H1 (cell line): Measurements from ENCODE around the gene VMP1. TPM values are rescaled to one million over a fixed set of nuclear protein-coding genes. Genes with fewer than 3 reads are reported as not detected.

Experiments used
- CTCF ChIA-PET: fragments of 300-600 bp; sonication (Branson Sonifier 250); formaldehyde crosslinking; loops from one replicate; lab custom pipeline; 2021; ENCODE audit not compliant: partially characterized antibody; lab: Charles Lee
- POLR2A ChIA-PET: fragments of 300-600 bp; sonication (Branson Sonifier 250); formaldehyde crosslinking; loops from one replicate; lab custom pipeline; 2021; ENCODE audit warnings: inconsistent platforms; ENCODE audit not compliant: partially characterized antibody; lab: Charles Lee
- DNase-seq, 2 experiments: peaks; one replicate each; pipeline versions ENCODE4 v3.0.0 to v3.0.0-alpha.2; 2010 to 2022; ENCODE audit warnings: low spot score in 2 of 2, low read depth in 1 of 2, mixed read lengths in 1 of 2
- FAIRE-seq: peaks from 2 replicates; lab custom pipeline; 2011; peaks lifted over from hg19 to GRCh38; lab: Jason Lieb, UNC
- H2AFZ ChIP-seq: 2 replicates; pipeline ENCODE4 v1.8.1; 2012; ENCODE audit warnings: low read length, inconsistent platforms
- H2AK5ac ChIP-seq: 2 replicates; pipeline ENCODE4 v1.6.1; 2013; ENCODE audit warnings: low read depth, low read length
- H2BK120ac ChIP-seq: replicated peaks from 2 replicates; pipeline ENCODE3; 2013; ENCODE audit warnings: low read depth, low read length, inconsistent platforms
- H2BK12ac ChIP-seq: 2 replicates; pipeline ENCODE4 v1.6.1; 2013; ENCODE audit warnings: low read depth, low read length
- H2BK15ac ChIP-seq: 2 replicates; pipeline ENCODE4 v1.6.1; 2013; ENCODE audit warnings: low read length
- H2BK20ac ChIP-seq: 2 replicates; pipeline ENCODE4 v1.6.1; 2013; ENCODE audit warnings: low read length
- H2BK5ac ChIP-seq: 2 replicates; pipeline ENCODE4 v1.6.1; 2013; ENCODE audit warnings: low read depth, low read length
- H3K14ac ChIP-seq: 2 replicates; pipeline ENCODE4 v1.6.1; 2013; ENCODE audit warnings: inconsistent platforms; ENCODE audit not compliant: insufficient read length
- H3K18ac ChIP-seq: 2 replicates; pipeline ENCODE4 v1.6.1; 2013; ENCODE audit warnings: low read length; ENCODE audit errors: extremely low read depth
- H3K23ac ChIP-seq: 2 replicates; pipeline ENCODE4 v1.6.1; 2013; ENCODE audit warnings: inconsistent platforms; ENCODE audit not compliant: insufficient read length
- H3K23me2 ChIP-seq: 2 replicates; pipeline ENCODE4 v1.6.1; 2013; ENCODE audit warnings: low read depth, low read length
- H3K27ac ChIP-seq: 2 replicates; pipeline ENCODE4 v1.6.1; 2011; ENCODE audit warnings: low read depth, low read length, inconsistent platforms
- H3K27me3 ChIP-seq, 4 experiments: replicated peaks in 1 of 4; 1 replicate in 1 of 4; 2 replicates in 3 of 4; pipeline versions ENCODE4 v1.6.1 to v1.8.1; 2011 to 2013; ENCODE audit warnings: low read length in 3 of 4, mild to moderate bottlenecking in 3 of 4, inconsistent platforms in 2 of 4, mixed read lengths in 2 of 4, moderate library complexity in 1 of 4; ENCODE audit not compliant: control insufficient read depth in 3 of 4, insufficient read depth in 3 of 4; ENCODE audit errors: extremely low read depth in 1 of 4
- H3K36me3 ChIP-seq, 4 experiments: 2 replicates each; pipeline versions ENCODE4 v1.6.1 to v1.8.1; 2011 to 2013; ENCODE audit warnings: mild to moderate bottlenecking in 4 of 4, low read length in 3 of 4, moderate library complexity in 2 of 4, control low read depth in 1 of 4, inconsistent platforms in 1 of 4; ENCODE audit not compliant: insufficient read depth in 4 of 4, control insufficient read depth in 2 of 4
- H3K4ac ChIP-seq: replicated peaks from 2 replicates; pipeline ENCODE3; 2013; ENCODE audit warnings: low read length, low read depth, mixed read lengths, inconsistent platforms; ENCODE audit not compliant: insufficient read length
- H3K4me1 ChIP-seq, 4 experiments: replicated peaks in 1 of 4; 1 replicate in 1 of 4; 2 replicates in 3 of 4; pipeline versions ENCODE4 v1.6.1 to v1.8.1; 2011 to 2013; ENCODE audit warnings: low read length in 3 of 4, inconsistent platforms in 2 of 4, mixed read lengths in 1 of 4; ENCODE audit not compliant: insufficient read depth in 4 of 4, control insufficient read depth in 3 of 4
- H3K4me2 ChIP-seq, 2 experiments: 2 replicates each; pipeline versions ENCODE4 v1.6.1 to v1.8.1; 2011 to 2013; ENCODE audit warnings: low read depth in 2 of 2, low read length in 2 of 2, control low read depth in 1 of 2, inconsistent platforms in 1 of 2, mild to moderate bottlenecking in 1 of 2; ENCODE audit not compliant: insufficient read depth in 1 of 2
- H3K4me3 ChIP-seq, 4 experiments: fragments of 200-600, 300-600 bp in 1 of 4; sonication (generic), shearing (Covaris generic), sonication (Bioruptor Twin) in 1 of 4; 2 replicates each; pipeline versions ENCODE4 v1.5.1 to v1.8.1; 2011 to 2016; ENCODE audit warnings: low read length in 4 of 4, low read depth in 3 of 4, control low read depth in 2 of 4, inconsistent platforms in 2 of 4, mild to moderate bottlenecking in 2 of 4, mixed read lengths in 1 of 4, moderate library complexity in 1 of 4; ENCODE audit not compliant: insufficient read depth in 2 of 4; ENCODE audit errors: extremely low read depth in 1 of 4
- H3K56ac ChIP-seq: replicated peaks from 2 replicates; pipeline ENCODE3; 2013; ENCODE audit warnings: low read depth, mild to moderate bottlenecking, mixed read lengths, low read length, inconsistent platforms; ENCODE audit not compliant: insufficient read length
- H3K79me1 ChIP-seq: 2 replicates; pipeline ENCODE4 v1.6.1; 2013; ENCODE audit warnings: low read depth, low read length, control low read depth
- H3K79me2 ChIP-seq, 2 experiments: 2 replicates each; pipeline versions ENCODE4 v1.6.1 to v1.8.1; 2012 to 2013; ENCODE audit warnings: low read length in 2 of 2, mild to moderate bottlenecking in 2 of 2, inconsistent platforms in 1 of 2; ENCODE audit not compliant: insufficient read depth in 2 of 2, control insufficient read depth in 1 of 2
- H3K9ac ChIP-seq, 4 experiments: replicated peaks in 1 of 4; 1 replicate in 1 of 4; 2 replicates in 3 of 4; pipeline versions ENCODE4 v1.6.1 to v1.8.1; 2011 to 2013; ENCODE audit warnings: low read depth in 3 of 4, low read length in 3 of 4, control low read depth in 2 of 4, mild to moderate bottlenecking in 2 of 4, moderate library complexity in 2 of 4, inconsistent platforms in 1 of 4; ENCODE audit errors: extremely low read depth in 1 of 4
- H3K9me3 ChIP-seq, 2 experiments: 2 replicates each; pipeline versions ENCODE4 v1.6.1 to v1.8.1; 2012 to 2013; ENCODE audit warnings: mild to moderate bottlenecking in 2 of 2, moderate library complexity in 2 of 2, control low read depth in 1 of 2, inconsistent platforms in 1 of 2, low read depth in 1 of 2, low read length in 1 of 2, mixed read lengths in 1 of 2; ENCODE audit not compliant: insufficient read depth in 2 of 2
- H4K20me1 ChIP-seq, 2 experiments: replicated peaks in 1 of 2; 2 replicates each; pipeline versions ENCODE3 to v1.8.1; 2011 to 2013; ENCODE audit warnings: inconsistent platforms in 2 of 2, low read length in 2 of 2, mild to moderate bottlenecking in 1 of 2; ENCODE audit not compliant: insufficient read depth in 2 of 2, control insufficient read depth in 1 of 2
- H4K5ac ChIP-seq: 2 replicates; pipeline ENCODE4 v1.6.1; 2013; ENCODE audit warnings: low read length, low read depth, mixed read lengths, inconsistent platforms; ENCODE audit not compliant: insufficient read length
- H4K8ac ChIP-seq: 2 replicates; pipeline ENCODE4 v1.8.0; 2013; ENCODE audit warnings: mild to moderate bottlenecking, moderate library complexity, low read length, inconsistent platforms; ENCODE audit not compliant: insufficient read depth; ENCODE audit errors: extremely low read depth
- H4K91ac ChIP-seq: replicated peaks from 2 replicates; pipeline ENCODE3; 2013; ENCODE audit warnings: low read length, mixed read lengths, inconsistent platforms; ENCODE audit not compliant: insufficient read length
- CTCF ChIP-seq, 3 experiments: IDR thresholded peaks; 1 replicate in 2 of 3; 2 replicates in 1 of 3; pipeline versions ENCODE4 v1.5.1 to v1.6.1; 2011; ENCODE audit warnings: low read length in 3 of 3, mild to moderate bottlenecking in 3 of 3, inconsistent platforms in 2 of 3, low read depth in 1 of 3, moderate library complexity in 1 of 3; ENCODE audit not compliant: insufficient read depth in 1 of 3; ENCODE audit errors: control extremely low read depth in 1 of 3
- SP1 ChIP-seq: IDR thresholded peaks from 2 replicates; pipeline ENCODE4 v1.6.1; 2011; ENCODE audit warnings: low read depth, low read length
- WGBS, 2 experiments: shearing (Covaris generic) in 1 of 2; methylation state at CpG; one replicate each; pipeline versions ENCODE4 v1.1.6 to v1.1.7; 2013 to 2015; ENCODE audit warnings: low lambda C conversion rate in 2 of 2, mixed read lengths in 2 of 2, inconsistent platforms in 1 of 2, low coverage in 1 of 2, missing lambda C conversion rate in 1 of 2; ENCODE audit not compliant: insufficient replicate concordance in 2 of 2, insufficient coverage in 1 of 2, insufficient read length in 1 of 2; ENCODE audit errors: extremely low coverage in 1 of 2, missing lambda C conversion rate in 1 of 2; 5-methylcytosine and 5-hydroxymethylcytosine counted together
- polyA plus RNA-seq, 7 experiments: library from polyadenylated mRNA; depleted of rRNA in 3 of 7; stranded (reverse) in 5 of 7; unstranded in 2 of 7; fragments of >200 nt in 5 of 7; fragments of 200-250 nt in 2 of 7; gene quantifications; 1 replicate in 5 of 7; 2 replicates in 1 of 7; 4 replicates in 1 of 7; pipeline versions ENCODE4 v1.2.1 to v1.2.3, GENCODE V29; 2011 to 2013; ENCODE audit warnings: missing spikeins in 2 of 7, mixed read lengths in 2 of 7
- total RNA-seq: library from RNA; stranded (reverse); fragmentation: NEBNext Ultra II Directional; extraction: Animal tissue kit (Norgen Biotek cat#: 25700); gene quantifications from 2 replicates; pipeline ENCODE4 v1.2.1, GENCODE V29; 2021

VMP1 gene
- total and polyA plus RNA-seq, 2 of the 8 experiments (the other 6 are each of a cell fraction or from before 2014, with no cell fraction given) = 45.0 to 92.7 TPM

GRCh38 chr17:59856859-59857794 lies 149.7 kb downstream of the VMP1 start:
- H3K23me2 ChIP-seq = no peaks in the 10 kb centered on the region

More at GRCh38 chr17:59856859-59857794, 149.7 kb downstream of the VMP1 start:
- Histone ChIP-seq H2BK20ac (no peak overlapping the region), H3K36me3 (peaks cover 0 to 11% (median 5%) of the 10 kb centered on the region in 4 experiments; a peak in 4 of 8 replicates), H4K20me1 (no peaks in the 10 kb centered on the region), H4K91ac (no peak overlapping the region), H3K23ac (no peak overlapping the region), H2BK5ac (no peak overlapping the region), H3K56ac (no peak overlapping the region), H2BK12ac (no peak overlapping the region), H3K9me3 (no peaks in the 10 kb centered on the region), H3K4ac (no peak overlapping the region), H3K18ac (no peak overlapping the region), H3K9ac (no peak overlapping the region), H2BK120ac (no peak overlapping the region), H3K79me2 (no peaks in the 10 kb centered on the region), H2AFZ (no peak overlapping the region), H3K4me2 (peak overlapping the region in 1 of 2 experiments; percentile 33; a peak in 2 of 4 replicates), H2BK15ac (no peak overlapping the region), H3K27me3 (no peaks in the 10 kb centered on the region), H3K27ac (no peak overlapping the region), H2AK5ac (no peak overlapping the region), H3K79me1 (no peaks in the 10 kb centered on the region), H4K8ac (no peak overlapping the region), H3K4me3 (no peak overlapping the region), H3K4me1 (peaks cover 0 to 7% (median 3%) of the 10 kb centered on the region in 4 experiments; a peak in 4 of 7 replicates), H3K14ac (no peak overlapping the region), H4K5ac (no peak overlapping the region)
- ChIA-PET CTCF (interaction anchor here (0.6 to 1.5 kb wide), 6 partner anchors 9 to 130 kb away, joined by 3 to 4 read pairs (median 3); no protein-coding TSS in a partner anchor), POLR2A (interaction anchor here (0.5 to 1.4 kb wide), 5 partner anchors 14 to 107 kb away, joined by 3 read pairs; no protein-coding TSS in a partner anchor)
- 56 to 100% methylated on average over 1 to 3 of the region's 3 CpGs for WGBS, 2 experiments
- DNase-seq (no peak), FAIRE-seq (no peak)
- TF ChIP-seq CTCF (IDR thresholded peaks at IDR 0.05; ENCODE audit: control extremely low read depth in 1 of 3, insufficient read depth in 1 of 3, low read depth in 1 of 3, low read length in 3 of 3) (no peak), SP1 (0 out of 2 replicates have a peak, but pooled peaks have one; percentile 36)
